BLaER1 (cell line): ENCODE data around the gene CCDC120.

Source experiments
- H3K27ac ChIP-seq: shearing (Covaris generic); formaldehyde crosslinking; 2 replicates; pipeline ENCODE4 v1.8.1; 2022
- H3K27me3 ChIP-seq: shearing (Covaris generic); formaldehyde crosslinking; 2 replicates; pipeline ENCODE4 v1.8.1; 2022
- H3K36me3 ChIP-seq: shearing (Covaris generic); formaldehyde crosslinking; 2 replicates; pipeline ENCODE4 v1.8.1; 2022
- H3K4me1 ChIP-seq: shearing (Covaris generic); formaldehyde crosslinking; 2 replicates; pipeline ENCODE4 v1.8.1; 2022
- H3K4me2 ChIP-seq: shearing (Covaris generic); formaldehyde crosslinking; 2 replicates; pipeline ENCODE4 v1.8.1; 2022
- H3K4me3 ChIP-seq: shearing (Covaris generic); formaldehyde crosslinking; 2 replicates; pipeline ENCODE4 v1.8.1; 2022
- H3K9ac ChIP-seq: shearing (Covaris generic); formaldehyde crosslinking; 2 replicates; pipeline ENCODE4 v1.8.1; 2022
- H3K9me3 ChIP-seq: shearing (Covaris generic); formaldehyde crosslinking; 2 replicates; pipeline ENCODE4 v1.8.1; 2022
- H4K20me1 ChIP-seq: shearing (Covaris generic); formaldehyde crosslinking; 2 replicates; pipeline ENCODE4 v1.8.1; 2022
- Cebpa-rat ChIP-seq: shearing (Covaris generic); IDR thresholded peaks from 2 replicates; pipeline ENCODE4 v1.8.1; 2022

Gene CCDC120

GRCh38 chrX:49041744-49042580 is 16.8 kb upstream of the CCDC120 start:
- Histone ChIP-seq H3K4me1 (peaks cover 37% of the 10 kb centered on the region), H4K20me1 (0 out of 2 replicates have a peak, but pooled peaks cover 10% of the 10 kb centered on the region), H3K27me3 (peaks cover 9% of the 10 kb centered on the region; the same call in 1 of the 2 replicates), H3K4me3 (peak overlapping the region; percentile 76), H3K9ac (peak overlapping the region; percentile 87), H3K4me2 (peak overlapping the region; percentile 76), H3K27ac (peak overlapping the region; percentile 85; the same call in 1 of the 2 replicates), H3K9me3 (0 out of 2 replicates have a peak, but pooled peaks cover 3% of the 10 kb centered on the region), H3K36me3 (peaks cover 24% of the 10 kb centered on the region)
- TF ChIP-seq Cebpa-rat = no peak

GRCh38 chrX:49042581-49043219 is 16.1 kb upstream of the CCDC120 start:
- H3K27ac ChIP-seq = peak overlapping the region; percentile 85
- peak overlapping the region; percentile 76 for H3K4me3 ChIP-seq
- H3K27me3 ChIP-seq = peaks cover 9% of the 10 kb centered on the region; the same call in 1 of the 2 replicates

GRCh38 chrX:49043220-49043986 is 15.4 kb upstream of the CCDC120 start, which contains the start of gene TFE3:
TFE3 (minus strand) TSS chrX:49043357; CDS start chrX:49043226, 131 bp downstream.
- peak within 1 kb of the TSS; percentile 85 for H3K27ac ChIP-seq
- H4K20me1 ChIP-seq = 0 out of 2 replicates have a peak, but pooled peaks cover 10% of the 10 kb centered on the region
- peak within 1 kb of the TSS; percentile 76 for H3K4me2 ChIP-seq
- H3K9me3 ChIP-seq = 0 out of 2 replicates have a peak, but pooled peaks cover 3% of the 10 kb centered on the region
- H3K4me1 ChIP-seq = peaks cover 37% of the 10 kb centered on the region
- H3K4me3 ChIP-seq = peak within 1 kb of the TSS; percentile 76
- H3K9ac ChIP-seq = peak within 1 kb of the TSS; percentile 87
- H3K36me3 ChIP-seq = peaks cover 9% of the 10 kb centered on the region
- H3K27me3 ChIP-seq = peaks cover 10% of the 10 kb centered on the region; the same call in 1 of the 2 replicates
- TF ChIP-seq Cebpa-rat = no peak

More at GRCh38 chrX:49042581-49043219, 16.1 kb upstream of the CCDC120 start:
- peaks cover 16% of the 10 kb centered on the region for H3K36me3 ChIP-seq
- 0 out of 2 replicates have a peak, but pooled peaks cover 10% of the 10 kb centered on the region for H4K20me1 ChIP-seq
- TF ChIP-seq Cebpa-rat = no peak
- H3K9me3 ChIP-seq = 0 out of 2 replicates have a peak, but pooled peaks cover 3% of the 10 kb centered on the region
- H3K9ac ChIP-seq = peak overlapping the region; percentile 87
- H3K4me2 ChIP-seq = peak overlapping the region; percentile 76
- H3K4me1 ChIP-seq = peaks cover 37% of the 10 kb centered on the region

DNA sequence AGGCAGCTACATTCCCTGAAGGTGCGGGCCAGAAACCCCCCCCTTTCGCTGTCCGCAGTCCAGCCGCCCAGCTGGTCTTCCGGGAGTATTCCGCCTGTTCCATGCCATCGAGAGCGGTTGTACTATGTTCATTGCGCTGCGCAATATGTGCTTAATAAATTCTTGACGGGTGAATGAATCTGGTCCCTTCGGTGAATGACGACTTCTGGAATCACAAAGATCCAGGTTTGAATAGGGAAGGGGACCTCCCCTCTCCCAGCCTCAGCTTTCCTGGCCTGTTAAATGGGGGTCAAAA is 14.9 kb upstream of the CCDC120 start:
- H4K20me1 ChIP-seq = 0 out of 2 replicates have a peak, but pooled peaks cover 10% of the 10 kb centered on the region
- peaks cover 35% of the 10 kb centered on the region for H3K4me1 ChIP-seq
- H3K27ac ChIP-seq = no peak overlapping the region
- H3K9ac ChIP-seq = no peak overlapping the region
- H3K36me3 ChIP-seq = peaks cover 4% of the 10 kb centered on the region
- TF ChIP-seq Cebpa-rat = no peak
- 0 out of 2 replicates have a peak, but pooled peaks cover 3% of the 10 kb centered on the region for H3K9me3 ChIP-seq
- no peak overlapping the region for H3K4me3 ChIP-seq
- H3K4me2 ChIP-seq = peak overlapping the region; percentile 33
- peaks cover 16% of the 10 kb centered on the region for H3K27me3 ChIP-seq

GRCh38 chrX:49053223-49054072 is 5.4 kb upstream of the CCDC120 start:
- Histone ChIP-seq H3K4me3 (peak overlapping the region; percentile 75), H3K4me2 (peak overlapping the region; percentile 79), H3K36me3 (no peaks in the 10 kb centered on the region), H3K4me1 (peaks cover 10% of the 10 kb centered on the region), H3K27me3 (peaks cover 66% of the 10 kb centered on the region), H3K27ac (peak overlapping the region; percentile 72), H3K9me3 (no peaks in the 10 kb centered on the region), H4K20me1 (peaks cover 9% of the 10 kb centered on the region; the same call in 1 of the 2 replicates), H3K9ac (peak overlapping the region; percentile 80)
- TF ChIP-seq Cebpa-rat = no peak

DNA sequence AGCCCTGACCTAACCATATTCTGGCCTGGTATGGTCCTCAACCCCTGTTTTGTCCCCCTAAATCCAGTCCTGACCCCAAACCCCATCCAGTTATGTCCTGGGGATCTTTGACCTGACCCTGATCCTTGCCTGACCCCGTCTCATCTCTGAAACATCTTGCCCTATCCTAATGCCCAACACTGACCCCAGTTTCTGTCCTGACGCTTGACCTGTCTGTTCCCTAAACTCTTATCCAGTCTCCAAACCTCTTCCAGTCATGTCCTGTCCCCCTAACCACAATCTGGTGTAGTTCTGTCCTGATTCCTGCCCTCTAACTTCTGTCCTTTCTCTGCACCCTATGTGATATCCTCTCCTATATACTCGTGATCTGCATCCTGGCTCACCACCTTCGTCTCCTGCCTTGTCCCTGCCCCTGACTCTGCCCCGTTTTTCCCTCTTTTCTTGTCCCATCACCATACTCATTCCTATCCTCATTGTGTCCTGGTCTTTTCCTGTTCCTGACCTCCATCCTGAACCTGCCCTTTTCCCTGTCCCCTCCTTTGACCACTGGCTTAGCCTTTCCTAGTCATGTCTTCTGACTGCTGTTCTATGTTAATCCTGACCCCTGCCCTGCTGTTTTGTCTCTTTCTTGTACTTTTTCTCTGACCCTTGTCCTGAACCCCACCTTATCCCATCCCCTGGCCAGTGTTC is 4.6 kb upstream of the CCDC120 start:
- H3K27ac ChIP-seq = peak overlapping the region; percentile 72; the same call in 1 of the 2 replicates
- H3K4me1 ChIP-seq = peaks cover 10% of the 10 kb centered on the region
- peaks cover 9% of the 10 kb centered on the region; the same call in 1 of the 2 replicates for H4K20me1 ChIP-seq
- TF ChIP-seq Cebpa-rat = no peak
- peak overlapping the region; percentile 80 for H3K9ac ChIP-seq
- H3K9me3 ChIP-seq = no peaks in the 10 kb centered on the region
- H3K36me3 ChIP-seq = no peaks in the 10 kb centered on the region
- H3K4me2 ChIP-seq = peak overlapping the region; percentile 79
- H3K27me3 ChIP-seq = peaks cover 65% of the 10 kb centered on the region
- H3K4me3 ChIP-seq = peak overlapping the region; percentile 75

GRCh38 chrX:49059201-49059600 is 402 bp downstream of the CCDC120 start:
- Histone ChIP-seq H3K27ac (no peak overlapping the region), H3K4me3 (no peak overlapping the region), H3K36me3 (peaks cover 17% of the 10 kb centered on the region; the same call in 1 of the 2 replicates), H3K9me3 (no peaks in the 10 kb centered on the region), H4K20me1 (peaks cover 26% of the 10 kb centered on the region), H3K4me1 (peaks cover 7% of the 10 kb centered on the region), H3K4me2 (no peak overlapping the region), H3K9ac (no peak overlapping the region), H3K27me3 (peaks cover 54% of the 10 kb centered on the region; the same call in 1 of the 2 replicates)
- no peak for TF ChIP-seq Cebpa-rat

DNA sequence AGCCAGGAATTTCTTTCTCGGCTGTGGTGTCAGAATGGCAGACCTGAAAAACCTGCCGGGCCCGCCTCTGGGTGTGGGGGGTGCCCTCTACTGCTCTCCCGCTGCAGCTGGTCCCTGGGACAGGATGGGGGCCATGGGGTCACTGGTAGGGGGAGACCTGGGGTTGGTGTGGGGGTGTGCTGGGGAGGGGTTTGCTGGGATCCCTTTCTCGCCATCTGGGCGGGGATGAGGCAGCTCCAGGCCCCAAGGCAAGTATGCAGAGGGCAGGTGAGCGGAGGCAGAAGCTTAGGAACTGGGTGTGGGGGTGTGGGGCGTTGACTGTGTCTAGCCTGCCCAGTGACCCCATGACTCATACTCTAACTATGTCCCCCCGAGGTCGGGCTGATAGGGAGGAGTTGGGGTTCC is 884 bp downstream of the CCDC120 start:
- Histone ChIP-seq H3K9ac (no peak overlapping the region), H3K27me3 (peaks cover 58% of the 10 kb centered on the region; the same call in 1 of the 2 replicates), H3K4me1 (peaks cover 2% of the 10 kb centered on the region), H4K20me1 (peaks cover 31% of the 10 kb centered on the region), H3K4me3 (no peak overlapping the region), H3K36me3 (peaks cover 22% of the 10 kb centered on the region; the same call in 1 of the 2 replicates), H3K4me2 (no peak overlapping the region), H3K27ac (no peak overlapping the region), H3K9me3 (no peaks in the 10 kb centered on the region)
- no peak for TF ChIP-seq Cebpa-rat
